ENCODE measurements around the gene PCDH9. TPM values are rescaled to one million over a fixed set of nuclear protein-coding genes. Genes with fewer than 3 reads are reported as not detected.

Gene PCDH9
- total and polyA plus RNA-seq, 2 of the 4 experiments (the other 2 are of a cell fraction), result 2.2 to 10.2 TPM

- no peak overlapping the region for H3K14ac ChIP-seq (replicated peaks; ENCODE audit: low read depth, low read length)
- H3K18ac ChIP-seq (ENCODE audit: low read depth, low read length), result no peak overlapping the region
- H4K20me1 ChIP-seq (ENCODE audit: insufficient read depth, low read length), result no peaks in the 10 kb centered on the region
- no peaks in the 10 kb centered on the region; the same call in 1 of the 2 replicates for H3K27me3 ChIP-seq (ENCODE audit: control insufficient read depth, insufficient read depth, low read length)
- DNase-seq, result no peak
- H4K8ac ChIP-seq (ENCODE audit: low read depth in 2 of 2, low read length in 2 of 2), result no peak overlapping the region
- no CpG with 5 or more reads among the region's 3 CpGs for WGBS, 2 experiments (ENCODE audit: extremely low coverage in 2 of 2, insufficient read length in 1 of 2)
- intact Hi-C loops (cut with micrococcal nuclease) (no loop called here), in situ Hi-C loops (cut with MboI; ENCODE audit: low sequenced_read_pairs) (no loop called here), dilution Hi-C loops (cut with HindIII; ENCODE audit: low sequenced_read_pairs, unreplicated experiment) (no loop called here)
- no peaks in the 10 kb centered on the region for H3K79me1 ChIP-seq (ENCODE audit: low read depth in 1 of 2, low read length in 2 of 2)
- no peaks in the 10 kb centered on the region for H3K36me3 ChIP-seq (ENCODE audit: control insufficient read depth, insufficient read depth, low read length)
- H3K4ac ChIP-seq (ENCODE audit: low read depth, low read length), result no peak overlapping the region
- no peak overlapping the region for H2AFZ ChIP-seq (replicated peaks; ENCODE audit: low read length, poor library complexity)
- no peak for ATAC-seq (ENCODE audit: low read depth)
- no peak overlapping the region for H2AK9ac ChIP-seq (replicated peaks; ENCODE audit: low read depth, low read length, poor library complexity)
- H2BK120ac ChIP-seq (ENCODE audit: low read depth, low read length), result no peak overlapping the region
- no peak overlapping the region for H3K4me3 ChIP-seq (ENCODE audit: insufficient read depth, low read depth, low read length)
- no peak overlapping the region for H3K56ac ChIP-seq (ENCODE audit: extremely low read depth, insufficient read depth, low read length)
- no peak overlapping the region for H4K91ac ChIP-seq (ENCODE audit: insufficient read depth, low read depth, low read length)
- H3K4me1 ChIP-seq (ENCODE audit: control insufficient read depth, insufficient read depth, low read length), result no peaks in the 10 kb centered on the region
- H3K9me1 ChIP-seq (ENCODE audit: insufficient read depth, low read length), result no peaks in the 10 kb centered on the region
- TF ChIP-seq BHLHE40 (IDR thresholded peaks at IDR 0.05; ENCODE audit: low read depth, low read length) (no peak), SMC3 (IDR thresholded peaks at IDR 0.05; ENCODE audit: low read depth, low read length) (no peak), CEBPB (IDR thresholded peaks at IDR 0.05; ENCODE audit: low read depth, low read length) (no peak), CHD1 (IDR thresholded peaks at IDR 0.05; ENCODE audit: low read depth, low read length) (no peak), MAZ (IDR thresholded peaks at IDR 0.05; ENCODE audit: borderline replicate concordance, low read depth, low read length) (no peak), MXI1 (IDR thresholded peaks at IDR 0.05; ENCODE audit: borderline replicate concordance, low read depth, low read length) (no peak), MAFK (IDR thresholded peaks at IDR 0.05; ENCODE audit: low read depth, low read length) (no peak), NFE2L2 (IDR thresholded peaks at IDR 0.05; ENCODE audit: low read depth, low read length) (no peak), RAD21 (IDR thresholded peaks at IDR 0.05; ENCODE audit: low read length) (no peak), FOS (IDR thresholded peaks at IDR 0.05; ENCODE audit: low read depth, low read length) (no peak), USF2 (IDR thresholded peaks at IDR 0.05; ENCODE audit: low read depth, low read length) (no peak), CTCF (conservative IDR thresholded peaks at IDR 0.05; ENCODE audit: low read depth, low read length) (no peak), RFX5 (IDR thresholded peaks at IDR 0.05; ENCODE audit: low read depth, low read length) (no peak), POLR2A (IDR thresholded peaks at IDR 0.05; ENCODE audit: low read depth, low read length) (no peak)
- no peak overlapping the region for H3K27ac ChIP-seq (ENCODE audit: insufficient read depth, low read length)
- H2BK20ac ChIP-seq (ENCODE audit: low read depth, low read length), result no peak overlapping the region
- H3K23ac ChIP-seq (ENCODE audit: low read depth, low read length), result no peak overlapping the region
- no peaks in the 10 kb centered on the region for H3K9me3 ChIP-seq (ENCODE audit: control insufficient read depth, insufficient read depth, low read length)
- ChIA-PET POLR2A (ENCODE audit: unreplicated experiment) (no interaction called here), CTCF (no interaction called here)
- H2BK15ac ChIP-seq (ENCODE audit: low read depth, low read length), result no peak overlapping the region
- no peak overlapping the region for H2BK5ac ChIP-seq (ENCODE audit: low read depth, low read length, poor library complexity, severe bottlenecking)
- no peak overlapping the region for H3K9ac ChIP-seq (ENCODE audit: low read depth, low read length)
- H3K4me2 ChIP-seq (ENCODE audit: low read depth, low read length), result no peak overlapping the region
- no peak overlapping the region for H4K5ac ChIP-seq (ENCODE audit: low read depth, low read length)
- no peak overlapping the region for H2AK5ac ChIP-seq (ENCODE audit: low read depth, low read length)
- BruUV-seq (replicated peaks), result no TSS peak
Observed at GRCh38 chr13:66958611-66959010, 271.5 kb downstream of the PCDH9 start.

Data from IMR-90 (cell line).